ENCODE data around the gene BCAS4. TPM values are rescaled to one million over a fixed set of nuclear protein-coding genes. Genes with fewer than 3 reads are reported as not detected.
A peak's percentile ranks its signal among the peaks of the same experiment; 100 is the strongest.

The BCAS4 gene
- total and polyA plus RNA-seq, 5 donors from 2014 or later = 8.0 to 17.6 (median 14.0) TPM

GRCh38 chr20:50873585-50873984, 78.7 kb downstream of the BCAS4 start:
- Mint-ChIP-seq H3K4me3 (no peak overlapping the region), H3K4me1 (no peaks in the 10 kb centered on the region), H3K9me3 (no peaks in the 10 kb centered on the region), H3K27me3 (no peaks in the 10 kb centered on the region), H3K36me3 (peaks cover 16% of the 10 kb centered on the region), H3K27ac (no peak overlapping the region)
- ATAC-seq (ENCODE audit: low read depth in 2 of 2) (no peak), DNase-seq (no peak)
- H3K36me3 ChIP-seq (ENCODE audit: control insufficient read depth, insufficient read depth, low read length) = no peaks in the 10 kb centered on the region
- H3K4me1 ChIP-seq (ENCODE audit: control insufficient read depth, insufficient read depth, low read length, poor library complexity, severe bottlenecking) = no peaks in the 10 kb centered on the region
- H3K27me3 ChIP-seq (ENCODE audit: control insufficient read depth, insufficient read depth, low read length) = no peaks in the 10 kb centered on the region
- no peak overlapping the region for H3K27ac ChIP-seq (ENCODE audit: insufficient read depth, low read length, poor library complexity, severe bottlenecking)
- H3K4me3 ChIP-seq (ENCODE audit: low read depth, low read length) = no peak overlapping the region
- H3K9me3 ChIP-seq (ENCODE audit: control insufficient read depth in 2 of 2, low read length in 2 of 2) = no peaks in the 10 kb centered on the region

- H3K36me3 Mint-ChIP-seq = peaks cover 16% of the 10 kb centered on the region
- Histone ChIP-seq H3K36me3 (ENCODE audit: control insufficient read depth, insufficient read depth, low read length) (no peaks in the 10 kb centered on the region), H3K27me3 (ENCODE audit: control insufficient read depth, insufficient read depth, low read length) (no peaks in the 10 kb centered on the region), H3K27ac (ENCODE audit: insufficient read depth, low read length, poor library complexity, severe bottlenecking) (no peak overlapping the region), H3K4me3 (ENCODE audit: low read depth, low read length) (no peak overlapping the region), H3K4me1 (ENCODE audit: control insufficient read depth, insufficient read depth, low read length, poor library complexity, severe bottlenecking) (no peaks in the 10 kb centered on the region), H3K9me3 (ENCODE audit: control insufficient read depth in 2 of 2, low read length in 2 of 2) (no peaks in the 10 kb centered on the region)
- H3K4me3 Mint-ChIP-seq = no peak overlapping the region
- no peaks in the 10 kb centered on the region for H3K4me1 Mint-ChIP-seq
- no peaks in the 10 kb centered on the region for H3K27me3 Mint-ChIP-seq
- H3K9me3 Mint-ChIP-seq = no peaks in the 10 kb centered on the region
- ATAC-seq (ENCODE audit: low read depth in 2 of 2) (no peak), DNase-seq (no peak)
- H3K27ac Mint-ChIP-seq = peak overlapping the region in 2 of 3 donors; percentile 51 to 56
Measured at GRCh38 chr20:50874111-50874757, 79.4 kb downstream of the BCAS4 start.

GRCh38 chr20:50874758-50875665, 80.2 kb downstream of the BCAS4 start:
- no peaks in the 10 kb centered on the region for H3K36me3 ChIP-seq (ENCODE audit: control insufficient read depth, insufficient read depth, low read length)
- DNase-seq = no peak

GRCh38 chr20:50876063-50876685, 81.3 kb downstream of the BCAS4 start:
- DNase-seq (no peak), ATAC-seq (ENCODE audit: low read depth in 2 of 2) (no peak)
- H3K36me3 Mint-ChIP-seq = peaks cover 16% of the 10 kb centered on the region
- H3K4me3 ChIP-seq (ENCODE audit: low read depth, low read length) = no peak overlapping the region
- H3K27me3 Mint-ChIP-seq = no peaks in the 10 kb centered on the region
- H3K4me3 Mint-ChIP-seq = no peak overlapping the region
- no peaks in the 10 kb centered on the region for H3K27me3 ChIP-seq (ENCODE audit: control insufficient read depth, insufficient read depth, low read length)
- H3K4me1 Mint-ChIP-seq = peaks cover 0 to 3% (median 0%) of the 10 kb centered on the region in 4 donors
- H3K4me1 ChIP-seq (ENCODE audit: control insufficient read depth, insufficient read depth, low read length, poor library complexity, severe bottlenecking) = no peaks in the 10 kb centered on the region
- H3K9me3 ChIP-seq (ENCODE audit: control insufficient read depth in 2 of 2, low read length in 2 of 2) = no peaks in the 10 kb centered on the region
- no peaks in the 10 kb centered on the region for H3K9me3 Mint-ChIP-seq
- no peak overlapping the region for H3K27ac Mint-ChIP-seq
- H3K36me3 ChIP-seq (ENCODE audit: control insufficient read depth, insufficient read depth, low read length) = no peaks in the 10 kb centered on the region
- H3K27ac ChIP-seq (ENCODE audit: insufficient read depth, low read length, poor library complexity, severe bottlenecking) = no peak overlapping the region

More at GRCh38 chr20:50874758-50875665, 80.2 kb downstream of the BCAS4 start:
- Histone ChIP-seq H3K4me1 (ENCODE audit: control insufficient read depth, insufficient read depth, low read length, poor library complexity, severe bottlenecking) (no peaks in the 10 kb centered on the region), H3K27me3 (ENCODE audit: control insufficient read depth, insufficient read depth, low read length) (no peaks in the 10 kb centered on the region), H3K9me3 (ENCODE audit: control insufficient read depth in 2 of 2, low read length in 2 of 2) (no peaks in the 10 kb centered on the region), H3K4me3 (ENCODE audit: low read depth, low read length) (no peak overlapping the region), H3K27ac (ENCODE audit: insufficient read depth, low read length, poor library complexity, severe bottlenecking) (no peak overlapping the region)
- peaks cover 0 to 3% (median 0%) of the 10 kb centered on the region in 4 donors for H3K4me1 Mint-ChIP-seq
- H3K9me3 Mint-ChIP-seq = no peaks in the 10 kb centered on the region
- H3K4me3 Mint-ChIP-seq = no peak overlapping the region
- H3K27ac Mint-ChIP-seq = no peak overlapping the region
- no peak for ATAC-seq (ENCODE audit: low read depth in 2 of 2)
- H3K36me3 Mint-ChIP-seq = peaks cover 16% of the 10 kb centered on the region
- H3K27me3 Mint-ChIP-seq = no peaks in the 10 kb centered on the region

GRCh38 chr20:50876816-50877215, 82.0 kb downstream of the BCAS4 start:
- no peaks in the 10 kb centered on the region for H3K4me1 ChIP-seq (ENCODE audit: control insufficient read depth, insufficient read depth, low read length, poor library complexity, severe bottlenecking)
- no peak for DNase-seq
- no peaks in the 10 kb centered on the region for H3K9me3 Mint-ChIP-seq
- peaks cover 0 to 3% (median 0%) of the 10 kb centered on the region in 4 donors for H3K4me1 Mint-ChIP-seq
- H3K27me3 Mint-ChIP-seq = no peaks in the 10 kb centered on the region
- H3K36me3 Mint-ChIP-seq = peaks cover 16% of the 10 kb centered on the region
- H3K27ac Mint-ChIP-seq = no peak overlapping the region
- H3K27ac ChIP-seq (ENCODE audit: insufficient read depth, low read length, poor library complexity, severe bottlenecking) = no peak overlapping the region
- H3K9me3 ChIP-seq (ENCODE audit: control insufficient read depth in 2 of 2, low read length in 2 of 2) = no peaks in the 10 kb centered on the region
- no peaks in the 10 kb centered on the region for H3K27me3 ChIP-seq (ENCODE audit: control insufficient read depth, insufficient read depth, low read length)
- no peak overlapping the region for H3K4me3 ChIP-seq (ENCODE audit: low read depth, low read length)
- H3K4me3 Mint-ChIP-seq = no peak overlapping the region
- ATAC-seq (ENCODE audit: low read depth in 2 of 2) = no peak
- H3K36me3 ChIP-seq (ENCODE audit: control insufficient read depth, insufficient read depth, low read length) = no peaks in the 10 kb centered on the region

GRCh38 chr20:50877232-50877743, 82.4 kb downstream of the BCAS4 start:
- no peaks in the 10 kb centered on the region for H3K27me3 ChIP-seq (ENCODE audit: control insufficient read depth, insufficient read depth, low read length)
- Mint-ChIP-seq H3K36me3 (peaks cover 16% of the 10 kb centered on the region), H3K4me3 (no peak overlapping the region), H3K27me3 (no peaks in the 10 kb centered on the region), H3K9me3 (no peaks in the 10 kb centered on the region), H3K27ac (no peak overlapping the region), H3K4me1 (peaks cover 0 to 3% (median 0%) of the 10 kb centered on the region in 4 donors)
- DNase-seq (no peak), ATAC-seq (ENCODE audit: low read depth in 2 of 2) (no peak)
- no peaks in the 10 kb centered on the region for H3K9me3 ChIP-seq (ENCODE audit: control insufficient read depth in 2 of 2, low read length in 2 of 2)
- no peak overlapping the region for H3K27ac ChIP-seq (ENCODE audit: insufficient read depth, low read length, poor library complexity, severe bottlenecking)
- no peaks in the 10 kb centered on the region for H3K36me3 ChIP-seq (ENCODE audit: control insufficient read depth, insufficient read depth, low read length)
- H3K4me1 ChIP-seq (ENCODE audit: control insufficient read depth, insufficient read depth, low read length, poor library complexity, severe bottlenecking) = no peaks in the 10 kb centered on the region
- H3K4me3 ChIP-seq (ENCODE audit: low read depth, low read length) = no peak overlapping the region

- H3K4me3 Mint-ChIP-seq = no peak overlapping the region
- peaks cover 0 to 4% (median 2%) of the 10 kb centered on the region in 4 donors for H3K4me1 Mint-ChIP-seq
- no peaks in the 10 kb centered on the region for H3K9me3 ChIP-seq (ENCODE audit: control insufficient read depth in 2 of 2, low read length in 2 of 2)
- no peak for DNase-seq
- no peaks in the 10 kb centered on the region for H3K4me1 ChIP-seq (ENCODE audit: control insufficient read depth, insufficient read depth, low read length, poor library complexity, severe bottlenecking)
- peaks cover 13% of the 10 kb centered on the region for H3K36me3 Mint-ChIP-seq
- no peaks in the 10 kb centered on the region for H3K27me3 ChIP-seq (ENCODE audit: control insufficient read depth, insufficient read depth, low read length)
- H3K36me3 ChIP-seq (ENCODE audit: control insufficient read depth, insufficient read depth, low read length) = no peaks in the 10 kb centered on the region
- peak overlapping the region in 1 of 3 donors; percentile 72 for H3K27ac Mint-ChIP-seq
- no peak overlapping the region for H3K4me3 ChIP-seq (ENCODE audit: low read depth, low read length)
- H3K27ac ChIP-seq (ENCODE audit: insufficient read depth, low read length, poor library complexity, severe bottlenecking) = no peak overlapping the region
- H3K27me3 Mint-ChIP-seq = no peaks in the 10 kb centered on the region
- no peak for ATAC-seq (ENCODE audit: low read depth in 2 of 2)
- H3K9me3 Mint-ChIP-seq = peaks cover 0 to under 1% (median 0%) of the 10 kb centered on the region in 7 donors
Measured at GRCh38 chr20:50879649-50880550, 85.0 kb downstream of the BCAS4 start.
